HG02610 (cell line): ENCODE data around the gene AMPD3.

Source experiments
- ATAC-seq: cut with Tn5 transposase; IDR thresholded peaks from one replicate; pipeline ENCODE4 v1.9.1; 2021; ENCODE audit warnings: mild to moderate bottlenecking, moderate library complexity; ENCODE audit not compliant: unreplicated experiment

AMPD3 gene

DNA sequence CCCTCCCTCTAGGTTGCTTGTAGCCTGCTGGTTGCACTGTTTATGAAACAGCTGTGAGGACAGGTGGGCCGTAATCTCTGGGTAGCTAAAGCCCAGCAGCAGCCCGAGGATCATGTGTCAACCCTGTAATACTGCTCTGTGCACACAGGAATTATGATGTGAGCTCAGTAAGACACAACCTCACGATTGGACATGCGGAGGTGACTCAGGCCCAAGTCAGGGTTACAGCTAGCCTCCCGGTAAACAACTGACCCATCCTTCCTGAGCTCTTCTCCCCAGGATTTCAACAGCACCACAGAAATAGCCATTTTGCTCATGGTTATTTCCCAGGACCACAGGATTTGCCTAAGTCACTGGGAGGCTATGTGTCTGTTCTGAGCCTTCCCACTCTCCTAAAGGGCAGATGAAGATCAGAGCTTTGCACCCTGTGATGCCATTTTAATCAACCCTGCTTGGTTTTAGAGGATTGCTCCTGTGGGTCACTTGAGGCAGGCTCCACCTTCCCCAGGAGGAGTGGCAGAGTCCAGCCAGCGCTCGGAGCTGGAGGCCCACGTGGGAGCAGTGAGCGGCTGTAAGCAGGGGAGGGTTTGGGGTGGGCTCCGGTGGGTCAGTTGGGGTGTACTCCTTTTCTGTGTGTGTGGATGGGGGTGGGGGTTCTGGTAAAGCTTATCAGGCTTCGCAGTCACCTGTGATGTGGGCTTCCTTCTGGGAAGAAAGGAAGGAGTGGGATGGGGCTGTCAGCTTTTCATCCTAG lies at the start of gene AMPD3:
Gene AMPD3 (plus strand): TSS at position 387 of the 754 bp plus-strand sequence. CDS start 6,256 bp downstream, outside the sequence.
- ATAC-seq = peak; percentile 34

GRCh38 chr11:10405865-10406592 lies 49.0 kb upstream of the AMPD3 start:
- peak; percentile 60 for ATAC-seq

DNA sequence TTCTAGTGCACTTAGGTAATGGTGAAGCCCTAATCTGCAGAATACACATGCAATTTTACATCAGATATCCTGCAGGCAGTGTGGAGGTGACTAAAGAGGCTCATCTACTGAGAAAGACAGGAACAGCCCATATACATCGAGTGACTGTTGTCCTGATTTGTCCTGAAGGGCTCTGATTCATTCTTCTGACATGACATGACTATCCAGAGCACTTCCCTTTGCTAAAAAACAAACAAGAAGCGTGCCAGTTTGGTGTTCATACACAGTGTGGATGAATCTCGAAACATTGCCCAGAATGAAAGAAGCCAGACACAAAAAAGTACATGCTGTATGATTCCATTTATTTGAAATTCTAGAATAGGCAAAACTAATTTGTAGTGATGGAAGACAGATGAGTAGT lies 48.0 kb upstream of the AMPD3 start:
- no peak for ATAC-seq

- ATAC-seq = no peak
Observed at GRCh38 chr11:10407749-10408685, 47.0 kb upstream of the AMPD3 start.

- no peak for ATAC-seq
Observed at GRCh38 chr11:10409207-10409661, 45.8 kb upstream of the AMPD3 start.

DNA sequence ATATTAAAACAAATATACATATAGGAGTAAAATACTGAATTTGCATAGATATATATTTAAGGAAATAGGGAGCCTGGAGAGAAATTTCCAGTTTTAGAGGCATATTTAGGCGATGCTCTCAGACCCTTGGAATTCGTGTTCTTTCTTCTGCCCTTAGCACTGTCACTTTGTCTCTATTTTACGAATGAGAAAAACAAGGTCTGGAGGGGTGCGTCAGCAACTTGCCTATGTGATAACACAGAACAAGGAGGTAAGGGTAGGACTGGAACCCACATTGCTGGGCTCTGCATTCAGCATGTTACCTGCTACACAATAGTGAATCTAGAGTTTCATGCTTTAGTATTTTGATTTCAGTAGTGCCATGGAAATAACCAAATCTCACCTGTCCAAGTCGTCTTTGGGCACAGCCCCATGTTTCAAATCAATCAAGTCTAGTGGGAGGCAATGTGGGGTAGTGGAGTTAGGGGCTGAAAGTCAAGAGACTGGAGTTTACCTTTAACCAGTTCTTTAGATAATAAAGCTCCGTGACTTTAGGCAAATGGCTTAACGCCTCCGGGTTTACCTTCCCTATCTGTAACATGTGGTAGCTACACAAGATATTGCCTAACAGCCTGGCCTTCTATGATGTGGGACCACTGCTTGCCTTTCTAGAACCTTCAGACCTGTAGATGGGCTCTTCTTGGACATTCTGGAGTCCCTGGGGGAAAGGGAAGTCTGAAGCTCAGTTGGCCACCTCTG lies 44.8 kb upstream of the AMPD3 start:
- ATAC-seq = no peak

GRCh38 chr11:10410844-10411200 lies 44.2 kb upstream of the AMPD3 start:
- no peak for ATAC-seq

GRCh38 chr11:10412266-10412665 lies 42.8 kb upstream of the AMPD3 start:
- no peak for ATAC-seq

DNA sequence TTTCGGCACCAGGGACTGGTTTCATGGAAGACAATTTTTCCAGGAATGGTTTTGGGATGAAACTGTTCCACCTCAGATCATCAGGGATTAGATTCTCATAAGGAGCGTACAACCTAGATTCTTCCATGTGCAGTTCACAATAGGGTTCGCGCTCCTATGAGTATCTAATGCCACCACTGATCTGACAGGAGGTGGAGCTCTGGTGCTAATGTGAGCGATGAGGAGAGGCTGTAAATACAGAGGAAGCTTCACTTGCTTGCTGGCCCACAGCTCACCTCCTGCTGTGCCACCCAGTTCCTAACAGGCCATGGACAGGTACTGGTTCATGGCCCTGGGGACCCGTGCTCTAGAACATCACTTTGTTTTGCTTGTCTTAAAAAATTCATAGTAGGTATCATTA lies 41.8 kb upstream of the AMPD3 start:
- peak; percentile 75 for ATAC-seq

- ATAC-seq = no peak
Observed at GRCh38 chr11:10414181-10414580, 40.9 kb upstream of the AMPD3 start.

GRCh38 chr11:10414659-10415058 lies 40.4 kb upstream of the AMPD3 start:
- no peak for ATAC-seq

DNA sequence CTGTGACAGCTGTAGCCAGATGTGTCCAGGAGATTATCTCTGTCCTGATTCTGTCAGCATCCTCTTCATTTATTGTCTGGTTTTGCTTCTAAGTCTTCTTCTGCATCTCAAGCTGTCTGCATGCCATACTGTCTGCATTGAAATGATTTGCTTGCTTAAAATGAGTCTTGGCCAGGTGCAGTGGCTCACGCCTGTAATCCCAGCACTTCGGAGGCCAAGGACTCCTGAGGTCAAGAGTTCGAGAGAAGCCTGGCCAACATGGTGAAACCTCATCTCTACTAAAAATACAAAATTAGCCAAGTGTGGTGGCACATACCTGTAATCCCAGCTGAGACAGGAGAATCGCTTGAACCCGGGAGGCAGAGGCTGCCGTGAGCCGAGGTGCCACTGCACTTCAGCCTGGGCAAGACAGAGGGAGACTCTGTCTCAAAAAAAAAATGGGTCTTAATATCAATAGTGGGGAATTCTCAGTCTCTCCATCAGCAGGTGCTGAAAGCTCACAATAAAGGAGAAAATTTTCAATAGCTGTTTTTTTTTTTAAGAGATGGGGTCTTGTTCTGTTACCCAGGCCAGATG lies 39.2 kb upstream of the AMPD3 start:
- ATAC-seq = no peak

- no peak for ATAC-seq
Observed at GRCh38 chr11:10418259-10418949, 36.7 kb upstream of the AMPD3 start.

GRCh38 chr11:10418950-10419310 lies 36.1 kb upstream of the AMPD3 start:
- no peak for ATAC-seq

GRCh38 chr11:10426475-10426874 lies 28.6 kb upstream of the AMPD3 start:
- ATAC-seq = no peak

DNA sequence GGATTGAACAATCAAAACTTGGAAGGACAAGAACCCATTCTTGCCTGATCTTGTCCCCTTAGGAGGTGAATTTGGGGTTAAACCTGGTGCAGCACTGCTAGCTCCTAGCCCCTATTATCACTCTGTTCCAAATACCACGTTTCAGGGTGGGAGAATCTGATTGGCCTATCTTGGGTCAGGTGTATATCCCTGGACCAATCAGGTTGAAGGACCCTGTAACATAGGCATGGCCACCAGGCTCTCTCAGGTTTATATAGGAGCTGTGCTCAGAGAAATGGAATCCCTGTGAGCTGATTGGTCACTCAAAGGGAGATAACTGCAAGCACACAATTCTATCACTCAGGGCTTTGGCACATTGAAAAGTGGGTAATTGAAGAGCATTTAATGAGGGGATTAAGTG lies 26.6 kb upstream of the AMPD3 start:
- no peak for ATAC-seq

DNA sequence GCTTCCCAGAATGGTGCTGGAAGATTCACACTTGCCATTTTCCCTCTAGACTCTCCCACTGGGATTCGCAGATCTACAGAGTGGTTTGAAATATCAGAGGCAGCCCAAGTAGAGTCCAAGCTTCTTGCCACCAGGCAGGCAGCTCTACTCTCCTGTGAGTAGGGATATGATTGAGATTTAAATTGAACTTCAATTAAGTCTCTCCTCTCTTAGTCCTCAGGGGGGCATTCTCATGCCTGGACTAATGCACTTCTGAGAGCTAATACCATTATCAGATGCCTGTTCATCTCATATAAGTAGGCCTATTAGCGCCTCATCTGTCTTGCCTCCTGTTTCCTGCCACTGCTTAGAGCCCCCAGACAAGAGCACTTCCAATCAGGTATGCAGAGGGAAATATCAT lies 25.5 kb upstream of the AMPD3 start:
- no peak for ATAC-seq

DNA sequence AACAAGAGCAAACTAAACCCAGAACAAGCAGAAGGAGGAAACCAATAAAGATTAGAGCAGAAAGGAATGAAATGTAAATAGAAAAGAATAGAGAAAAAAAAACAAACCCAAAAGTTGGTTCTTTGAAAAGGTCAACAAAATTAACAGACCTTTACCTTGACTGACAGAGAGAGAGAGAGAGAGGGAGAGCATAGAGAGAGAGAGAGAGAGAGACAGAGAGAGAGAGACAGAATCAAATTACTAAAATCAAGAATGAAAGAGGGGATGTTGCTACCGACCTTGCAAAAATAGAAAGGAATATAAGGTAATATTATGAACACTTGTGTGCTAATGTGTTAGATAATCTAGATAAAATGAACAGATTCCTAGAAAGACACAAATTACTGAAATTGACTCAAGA lies 22.6 kb upstream of the AMPD3 start:
- ATAC-seq = no peak

DNA sequence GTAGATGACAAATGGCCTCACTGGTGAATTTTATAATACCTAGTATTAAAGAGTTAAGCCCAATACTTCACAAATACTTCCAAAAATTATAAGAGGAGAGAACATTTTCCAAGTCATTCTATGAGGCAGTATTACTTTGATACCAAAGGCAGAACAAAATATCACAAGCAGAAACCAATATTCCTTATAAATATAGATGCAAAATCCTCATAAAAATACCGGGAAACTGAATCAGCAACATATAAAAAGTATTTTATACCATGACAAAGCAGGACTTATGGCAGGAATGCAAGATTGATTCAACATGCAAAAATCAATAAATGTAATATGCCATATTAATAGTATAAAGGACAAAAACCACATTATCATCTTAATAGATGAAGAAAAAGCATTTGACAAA lies 22.1 kb upstream of the AMPD3 start:
- ATAC-seq = no peak

- ATAC-seq = no peak
Observed at GRCh38 chr11:10436224-10436623, 18.8 kb upstream of the AMPD3 start.
